Bladder microvascular endothelial cell (primary cell): Measurements from ENCODE around the gene LRRC56. TPM values are rescaled to one million over a fixed set of nuclear protein-coding genes. Genes with fewer than 3 reads are reported as not detected.

Experiments used
- total RNA-seq: library from RNA; depleted of rRNA; stranded (reverse); fragments of >200 nt; gene quantifications from 2 replicates; pipeline ENCODE4 v1.2.3, GENCODE V29; 2014

The LRRC56 gene, protein sequence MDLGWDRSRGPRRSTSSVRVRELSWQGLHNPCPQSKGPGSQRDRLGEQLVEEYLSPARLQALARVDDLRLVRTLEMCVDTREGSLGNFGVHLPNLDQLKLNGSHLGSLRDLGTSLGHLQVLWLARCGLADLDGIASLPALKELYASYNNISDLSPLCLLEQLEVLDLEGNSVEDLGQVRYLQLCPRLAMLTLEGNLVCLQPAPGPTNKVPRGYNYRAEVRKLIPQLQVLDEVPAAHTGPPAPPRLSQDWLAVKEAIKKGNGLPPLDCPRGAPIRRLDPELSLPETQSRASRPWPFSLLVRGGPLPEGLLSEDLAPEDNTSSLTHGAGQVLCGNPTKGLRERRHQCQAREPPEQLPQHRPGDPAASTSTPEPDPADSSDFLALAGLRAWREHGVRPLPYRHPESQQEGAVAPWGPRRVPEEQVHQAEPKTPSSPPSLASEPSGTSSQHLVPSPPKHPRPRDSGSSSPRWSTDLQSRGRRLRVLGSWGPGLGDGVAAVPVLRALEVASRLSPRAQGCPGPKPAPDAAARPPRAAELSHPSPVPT
- total RNA-seq: 0.32 and 1.2 TPM in 2 replicates

DNA sequence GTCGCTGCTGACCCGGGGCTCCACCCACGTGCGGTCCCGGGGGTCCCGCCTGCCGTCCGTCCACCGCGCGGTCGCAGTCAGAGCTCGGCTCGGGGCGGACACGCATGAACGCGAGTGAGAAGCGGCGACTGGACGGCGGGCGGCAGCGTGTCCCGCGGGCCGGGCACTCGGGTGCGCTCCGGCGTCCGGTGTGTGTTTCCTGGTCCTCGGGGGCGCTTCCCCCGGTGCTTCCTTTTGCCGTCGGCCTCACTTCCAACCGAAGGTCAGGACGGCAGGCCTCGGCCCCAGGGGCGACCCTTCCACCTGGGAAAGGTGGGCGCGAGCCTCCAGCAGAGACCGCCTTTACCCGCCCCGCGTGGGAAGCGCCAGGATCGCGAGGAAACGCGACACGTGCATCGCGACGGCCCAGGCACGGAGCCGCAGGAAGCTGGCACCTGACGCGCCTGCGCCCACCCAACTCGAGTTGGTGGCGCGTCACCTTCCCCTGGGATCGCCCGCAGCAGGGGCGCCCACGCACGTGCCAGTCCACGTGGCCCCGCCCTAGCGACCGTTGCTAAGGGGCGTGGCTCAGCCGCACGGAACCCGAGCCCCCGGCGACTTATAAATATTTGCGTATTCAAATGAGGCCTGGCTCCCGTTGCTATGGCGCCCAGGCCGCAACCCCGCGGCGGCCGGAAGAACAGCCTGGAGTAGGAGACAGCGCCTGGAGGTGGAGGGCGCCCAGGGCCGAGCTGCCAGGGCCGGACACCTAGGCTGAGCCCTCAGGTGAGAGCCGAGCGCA lies at the start of gene LRRC56:
TSS of gene LRRC56 (plus strand) at position 687 of the 781 bp plus-strand sequence. CDS start 3,158 bp downstream, outside the sequence.

DNA sequence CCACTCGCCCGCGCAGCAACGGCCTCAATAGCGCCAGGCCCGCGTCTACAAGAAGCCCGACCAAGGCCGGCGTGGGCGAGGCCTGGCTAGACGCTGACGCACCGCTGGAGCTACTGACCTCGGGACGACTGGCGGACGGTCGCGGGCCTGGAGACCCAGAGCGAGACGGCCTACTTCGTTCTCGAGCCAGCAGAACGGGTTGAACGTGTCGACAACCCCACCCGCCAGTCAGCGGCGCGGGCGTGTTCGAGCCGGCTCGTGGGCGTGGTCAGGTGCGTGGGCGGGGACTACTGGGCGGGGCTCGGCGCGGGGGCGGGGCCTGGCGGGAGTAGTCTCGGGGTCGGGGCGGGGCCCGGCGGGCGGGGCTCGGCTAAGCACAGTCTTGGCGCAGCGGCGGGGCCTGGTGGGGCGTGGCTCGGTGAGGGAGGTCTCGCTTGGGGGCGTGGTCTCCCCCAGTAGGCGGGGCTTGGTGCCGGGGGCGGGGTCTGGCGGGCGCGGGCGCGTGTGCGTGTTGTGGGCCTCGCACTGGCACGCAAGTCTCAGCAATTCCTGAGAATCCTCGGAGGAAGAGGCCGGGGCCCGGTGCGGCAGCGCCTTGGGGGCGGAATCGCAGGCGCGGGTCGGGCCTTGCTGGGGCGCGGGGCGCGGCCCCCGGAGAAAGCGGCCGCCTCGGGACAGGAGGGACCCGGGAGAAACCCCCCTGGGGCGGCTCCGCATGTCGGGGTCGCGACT lies 30.2 kb upstream of the LRRC56 start, which contains the start of gene RNH1:
TSS of gene RNH1 (minus strand) at position 248 of the 732 bp plus-strand sequence. CDS start 5,080 bp downstream, outside the sequence.

DNA sequence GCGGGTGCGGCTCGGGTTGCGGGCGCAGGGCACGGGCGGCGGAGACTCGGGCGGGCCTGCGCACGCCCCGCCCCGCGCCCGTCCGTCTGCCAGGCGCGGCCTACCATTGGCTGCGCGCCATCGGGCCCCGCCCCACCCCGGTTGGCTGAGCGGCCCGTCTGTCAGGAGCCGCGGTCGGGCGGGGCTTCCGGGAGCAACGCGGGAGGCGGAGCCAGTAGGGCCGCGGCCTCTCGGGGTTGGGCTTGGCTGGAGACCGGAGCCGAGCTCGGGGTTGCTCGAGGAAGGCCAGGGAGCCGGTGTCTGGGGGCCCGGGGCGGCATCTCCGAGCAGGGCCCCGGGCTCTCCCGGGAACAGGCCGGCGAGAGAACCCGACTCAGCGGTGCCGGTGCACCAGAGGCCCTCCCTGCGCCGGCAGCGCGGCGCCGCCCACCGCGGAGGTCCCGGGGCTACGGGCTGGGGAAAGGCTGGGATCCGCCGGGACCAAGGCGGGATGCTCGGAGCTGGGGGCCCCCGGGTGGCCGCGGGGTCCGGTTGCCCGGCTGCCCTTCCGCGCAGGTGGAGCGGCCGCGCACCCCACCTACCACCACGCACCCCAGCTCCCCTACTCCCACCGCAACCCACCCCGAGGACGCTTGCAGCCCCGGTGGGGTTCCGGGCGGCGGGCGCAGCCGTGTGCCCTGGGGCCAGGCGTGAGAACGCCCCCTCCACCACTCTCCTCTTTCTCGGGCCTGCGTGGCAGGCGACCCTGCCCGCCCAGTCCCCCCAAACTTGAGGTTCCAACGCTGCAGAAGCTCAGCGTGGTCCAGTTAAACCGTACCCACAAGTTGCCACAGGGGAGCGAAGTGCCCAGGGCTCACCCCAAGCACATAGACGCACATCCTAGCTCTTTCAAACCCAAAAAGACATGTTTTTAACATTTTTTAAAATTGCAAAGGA lies 1.5 kb upstream of the LRRC56 start, which contains the start of gene HRAS:
TSS of gene HRAS (minus strand) at position 58 of the 936 bp plus-strand sequence.

DNA sequence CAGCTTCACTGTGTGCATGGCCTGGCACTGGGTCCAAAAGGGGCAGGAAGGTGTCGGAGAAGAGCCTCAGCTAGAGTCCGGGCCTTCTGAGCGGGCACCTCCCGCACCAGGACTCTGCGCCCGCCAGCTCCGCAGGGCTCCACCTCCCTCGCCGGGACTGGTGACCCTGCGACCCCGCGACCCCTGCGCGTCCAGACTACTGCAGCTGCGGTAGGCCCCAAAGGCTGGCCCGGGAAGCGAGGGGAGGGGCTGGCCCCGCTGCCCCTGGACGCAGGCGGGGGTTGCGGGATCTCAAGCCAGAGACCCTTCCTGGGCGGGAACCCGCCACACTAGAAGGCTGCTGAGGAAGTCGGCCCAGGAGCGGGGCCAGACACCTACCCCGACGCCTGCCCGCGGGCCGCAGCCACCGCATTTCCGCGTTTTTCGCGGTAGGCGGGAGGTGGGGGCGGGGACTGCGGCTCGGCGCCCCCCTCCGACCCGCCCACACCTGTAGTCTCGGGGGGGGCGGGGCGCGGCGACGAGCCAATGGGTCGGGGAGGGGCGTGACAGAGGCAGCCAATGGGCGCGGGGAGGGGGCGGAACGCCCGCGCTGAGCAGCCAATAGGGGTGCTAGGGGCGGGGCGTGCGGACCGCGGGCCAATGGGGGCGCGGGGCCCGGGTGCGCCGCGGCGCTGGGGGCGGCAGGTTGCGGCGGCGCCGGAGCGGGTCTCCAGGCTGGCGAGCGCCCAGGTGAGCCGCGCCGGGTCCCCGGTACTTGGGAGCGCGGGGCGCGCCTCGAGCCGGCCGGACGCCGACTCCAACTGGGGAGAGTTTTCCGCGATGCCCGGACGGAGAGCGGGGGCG lies 23.2 kb downstream of the LRRC56 start, which contains the start of the genes LMNTD2 and RASSF7:
TSS of gene LMNTD2 (minus strand) at position 434 of the 843 bp plus-strand sequence. CDS start at position 412, 22 bp downstream.
TSS of gene RASSF7 (plus strand) at position 666 of the 843 bp plus-strand sequence. CDS start 799 bp downstream, outside the sequence.

DNA sequence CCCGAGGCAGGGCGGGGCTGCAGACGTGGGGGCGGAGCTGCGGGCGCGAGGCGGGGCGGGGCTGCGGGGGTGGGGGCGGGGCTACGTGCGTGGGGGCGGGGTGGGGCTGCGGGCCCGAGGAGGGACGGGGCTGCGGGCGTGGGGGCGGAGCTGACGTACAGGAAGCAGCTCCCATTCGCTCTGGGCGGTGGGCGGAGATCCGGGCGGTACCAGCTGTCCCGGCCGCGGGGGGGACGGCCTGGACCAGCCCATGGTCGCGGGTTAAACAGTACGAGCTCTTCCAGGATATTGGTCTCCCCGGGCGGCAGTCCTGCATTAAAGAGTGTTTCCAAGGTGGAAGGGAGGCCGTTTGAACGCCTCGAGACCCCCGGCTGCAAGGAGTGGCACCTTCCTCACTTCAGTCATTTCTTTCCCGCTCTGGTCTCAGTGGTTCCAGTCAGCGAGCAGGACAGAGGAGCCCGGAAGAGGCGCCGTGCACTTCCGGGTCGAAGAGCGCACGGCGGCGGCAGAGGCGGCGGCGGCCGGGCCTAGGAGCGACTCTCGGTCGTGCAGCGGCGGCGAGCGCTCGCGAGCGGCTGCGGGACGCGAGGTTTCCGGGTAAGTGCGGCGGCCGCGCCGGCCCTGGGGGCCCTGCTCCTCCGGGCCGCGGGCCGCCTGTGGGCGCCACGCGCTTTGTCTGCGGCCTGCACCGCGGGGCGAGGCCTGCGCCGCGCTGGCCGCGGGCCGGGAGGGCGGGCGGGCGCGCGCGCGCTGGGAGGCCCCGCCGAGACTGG lies 38.9 kb downstream of the LRRC56 start, which contains the start of gene PHRF1:
TSS of gene PHRF1 (plus strand) at position 475 of the 773 bp plus-strand sequence. CDS start 5,043 bp downstream, outside the sequence.

Other genes with a start within 250 kb of the LRRC56 start
- 9.1 and 19.9 TPM in 2 replicates for gene PGGHG, start 248.4 kb upstream of the LRRC56 start, total RNA-seq
- not detected in 2 replicates for gene IFITM5, start 238.0 kb upstream of the LRRC56 start, total RNA-seq
- gene IFITM2, start 229.7 kb upstream of the LRRC56 start, total RNA-seq: 82.6 and 114 TPM in 2 replicates
- gene IFITM1, start 223.5 kb upstream of the LRRC56 start, total RNA-seq: 4.1 and 31.7 TPM in 2 replicates
- gene IFITM3, start 216.7 kb upstream of the LRRC56 start, total RNA-seq: 44.7 and 77.2 TPM in 2 replicates
- 0.16 and 2.3 TPM in 2 replicates for gene B4GALNT4, start 168.0 kb upstream of the LRRC56 start, total RNA-seq
- gene PKP3, start 143.3 kb upstream of the LRRC56 start, total RNA-seq: 0.06 and 0.16 TPM in 2 replicates
- gene SIGIRR, start 122.5 kb upstream of the LRRC56 start, total RNA-seq: 32.1 and 42.6 TPM in 2 replicates
- 0.32 and 5.7 TPM in 2 replicates for gene ANO9, start 95.5 kb upstream of the LRRC56 start, total RNA-seq
- 22.2 and 37.3 TPM in 2 replicates for gene PTDSS2, start 87.2 kb upstream of the LRRC56 start, total RNA-seq
- gene RNH1, start 30.3 kb upstream of the LRRC56 start, total RNA-seq: 206 and 271 TPM in 2 replicates
- 65.3 and 82.4 TPM in 2 replicates for gene HRAS, start 2.0 kb upstream of the LRRC56 start, total RNA-seq
- 1.2 and 1.8 TPM in 2 replicates for gene LMNTD2, start 23.2 kb downstream of the LRRC56 start, total RNA-seq
- 16.4 and 16.5 TPM in 2 replicates for gene RASSF7, start 23.4 kb downstream of the LRRC56 start, total RNA-seq
- 19.9 and 33.0 TPM in 2 replicates for gene PHRF1, start 38.9 kb downstream of the LRRC56 start, total RNA-seq
- gene IRF7, start 78.4 kb downstream of the LRRC56 start, total RNA-seq: 13.1 and 17.6 TPM in 2 replicates
- not detected in 2 replicates for gene CDHR5, start 87.4 kb downstream of the LRRC56 start, total RNA-seq
- not detected in 2 replicates for gene SCT, start 89.7 kb downstream of the LRRC56 start, total RNA-seq
- not detected in 2 replicates for gene DRD4, start 99.7 kb downstream of the LRRC56 start, total RNA-seq
- gene DEAF1, start 157.7 kb downstream of the LRRC56 start, total RNA-seq: 26.9 and 27.6 TPM in 2 replicates
- 6.5 and 6.9 TPM in 2 replicates for gene TMEM80, start 158.3 kb downstream of the LRRC56 start, total RNA-seq
- gene EPS8L2, start 168.7 kb downstream of the LRRC56 start, total RNA-seq: 3.4 and 5.0 TPM in 2 replicates
- 112 and 136 TPM in 2 replicates for gene TALDO1, start 209.9 kb downstream of the LRRC56 start, total RNA-seq
- gene GATD1, start 240.0 kb downstream of the LRRC56 start, total RNA-seq: 20.7 and 24.2 TPM in 2 replicates